Activated CD4-positive, alpha-beta T cell treated with anti-CD3 and anti-CD28 coated beads, Interleukin-2, amount 10 ng/mL, durations not matched to agents 7 days and 5 days (primary cell): ENCODE data around the gene NUDCD3. TPM values are rescaled to one million over a fixed set of nuclear protein-coding genes. Genes with fewer than 3 reads are reported as not detected.

Source experiments
- CTCF ChIA-PET: fragments of 350-600 bp; sonication (Branson Sonifier 250); formaldehyde crosslinking; loops from one replicate; lab custom pipeline; 2021; ENCODE audit warnings: antibody characterized with exemption; lab: Charles Lee
- POLR2A ChIA-PET: fragments of 350-600 bp; sonication (Branson Sonifier 250); formaldehyde crosslinking; loops from one replicate; lab custom pipeline; 2021; ENCODE audit warnings: antibody characterized with exemption; lab: Charles Lee
- DNase-seq: peaks from one replicate; pipeline ENCODE4 v3.0.0-alpha.2; 2020
- H3K27ac Mint-ChIP-seq: one replicate; pipeline ENCODE4 v1.8.0; 2021; ENCODE audit warnings: mild to moderate bottlenecking, moderate library complexity, mixed read lengths
- H3K27me3 Mint-ChIP-seq: one replicate; pipeline ENCODE4 v1.8.0; 2021; ENCODE audit warnings: mixed read lengths
- H3K36me3 Mint-ChIP-seq: one replicate; pipeline ENCODE4 v1.8.0; 2021; ENCODE audit warnings: low read depth, mixed read lengths
- H3K4me1 Mint-ChIP-seq: one replicate; pipeline ENCODE4 v1.8.0; 2021; ENCODE audit warnings: mixed read lengths
- H3K4me3 Mint-ChIP-seq: one replicate; pipeline ENCODE4 v1.8.0; 2021; ENCODE audit warnings: mild to moderate bottlenecking, moderate library complexity, mixed read lengths
- H3K9me3 Mint-ChIP-seq: one replicate; pipeline ENCODE4 v1.8.0; 2021; ENCODE audit warnings: mixed read lengths
- total RNA-seq, 2 experiments: library from RNA; stranded (reverse); gene quantifications; one replicate each; pipeline ENCODE4 v1.2.3, GENCODE V29; 2021

The NUDCD3 gene
- total RNA-seq, 2 experiments from 2014 or later: 74.3 to 75.9 TPM

- CTCF ChIA-PET: no interaction called here
- no peaks in the 10 kb centered on the region for H3K27me3 Mint-ChIP-seq
- H3K36me3 Mint-ChIP-seq: peaks cover 18% of the 10 kb centered on the region
- H3K4me3 Mint-ChIP-seq: no peak overlapping the region
- POLR2A ChIA-PET: no interaction called here
- no peaks in the 10 kb centered on the region for H3K9me3 Mint-ChIP-seq
- DNase-seq: no peak
- H3K27ac Mint-ChIP-seq: no peak overlapping the region
- H3K4me1 Mint-ChIP-seq: no peaks in the 10 kb centered on the region
Measured at GRCh38 chr7:44388089-44388970, 102.1 kb downstream of the NUDCD3 start.

- H3K27ac Mint-ChIP-seq: no peak overlapping the region
- no peak for DNase-seq
- H3K4me1 Mint-ChIP-seq: no peaks in the 10 kb centered on the region
- POLR2A ChIA-PET: no interaction called here
- CTCF ChIA-PET: no interaction called here
- H3K36me3 Mint-ChIP-seq: peaks cover 18% of the 10 kb centered on the region
- H3K4me3 Mint-ChIP-seq: no peak overlapping the region
- no peaks in the 10 kb centered on the region for H3K9me3 Mint-ChIP-seq
- no peaks in the 10 kb centered on the region for H3K27me3 Mint-ChIP-seq
Measured at GRCh38 chr7:44387389-44387788, 103.1 kb downstream of the NUDCD3 start.

- ChIA-PET POLR2A (no interaction called here), CTCF (no interaction called here)
- Mint-ChIP-seq H3K4me3 (no peak overlapping the region), H3K36me3 (peaks cover 16% of the 10 kb centered on the region), H3K4me1 (no peaks in the 10 kb centered on the region), H3K27ac (no peak overlapping the region), H3K27me3 (no peaks in the 10 kb centered on the region), H3K9me3 (no peaks in the 10 kb centered on the region)
- no peak for DNase-seq
Measured at GRCh38 chr7:44386139-44386913, 104.1 kb downstream of the NUDCD3 start.

- H3K4me1 Mint-ChIP-seq: no peaks in the 10 kb centered on the region
- no peak overlapping the region for H3K27ac Mint-ChIP-seq
- no peaks in the 10 kb centered on the region for H3K27me3 Mint-ChIP-seq
- no peak for DNase-seq
- POLR2A ChIA-PET: no interaction called here
- H3K36me3 Mint-ChIP-seq: peaks cover 14% of the 10 kb centered on the region
- no peak overlapping the region for H3K4me3 Mint-ChIP-seq
- CTCF ChIA-PET: no interaction called here
- no peaks in the 10 kb centered on the region for H3K9me3 Mint-ChIP-seq
Measured at GRCh38 chr7:44385434-44386138, 104.9 kb downstream of the NUDCD3 start.

- no peaks in the 10 kb centered on the region for H3K9me3 Mint-ChIP-seq
- ChIA-PET CTCF (no interaction called here), POLR2A (no interaction called here)
- no peak overlapping the region for H3K27ac Mint-ChIP-seq
- no peaks in the 10 kb centered on the region for H3K27me3 Mint-ChIP-seq
- DNase-seq: no peak
- H3K4me1 Mint-ChIP-seq: no peaks in the 10 kb centered on the region
- H3K36me3 Mint-ChIP-seq: peaks cover 11% of the 10 kb centered on the region
- no peak overlapping the region for H3K4me3 Mint-ChIP-seq
Measured at GRCh38 chr7:44384586-44385433, 105.6 kb downstream of the NUDCD3 start.

GRCh38 chr7:44383566-44383965, 106.9 kb downstream of the NUDCD3 start:
- Mint-ChIP-seq H3K27ac (no peak overlapping the region), H3K36me3 (peaks cover 11% of the 10 kb centered on the region), H3K4me3 (no peak overlapping the region), H3K9me3 (no peaks in the 10 kb centered on the region), H3K27me3 (no peaks in the 10 kb centered on the region), H3K4me1 (no peaks in the 10 kb centered on the region)
- no peak for DNase-seq
- ChIA-PET CTCF (interaction anchor here (1.1 to 1.7 kb wide), 2 partner anchors 9 to 14 kb away, joined by 3 to 4 read pairs; no protein-coding TSS in a partner anchor), POLR2A (no interaction called here)

- DNase-seq: no peak
- POLR2A ChIA-PET: no interaction called here
- H3K36me3 Mint-ChIP-seq: peaks cover 9% of the 10 kb centered on the region
Measured at GRCh38 chr7:44382459-44383265, 107.8 kb downstream of the NUDCD3 start.

GRCh38 chr7:44381494-44382220, 108.8 kb downstream of the NUDCD3 start:
- Mint-ChIP-seq H3K9me3 (no peaks in the 10 kb centered on the region), H3K36me3 (peaks cover 6% of the 10 kb centered on the region), H3K4me1 (no peaks in the 10 kb centered on the region), H3K27ac (no peak overlapping the region), H3K4me3 (no peak overlapping the region), H3K27me3 (no peaks in the 10 kb centered on the region)
- DNase-seq: no peak
- CTCF ChIA-PET: interaction anchor here (0.9 kb wide), 1 partner anchor 46 kb away, joined by 3 read pairs; no protein-coding TSS in a partner anchor
- POLR2A ChIA-PET: no interaction called here

More at GRCh38 chr7:44382459-44383265, 107.8 kb downstream of the NUDCD3 start:
- CTCF ChIA-PET: interaction anchor here (1.1 to 1.7 kb wide), 2 partner anchors 9 to 15 kb away, joined by 3 to 4 read pairs; no protein-coding TSS in a partner anchor
- no peak overlapping the region for H3K4me3 Mint-ChIP-seq
- H3K4me1 Mint-ChIP-seq: no peaks in the 10 kb centered on the region
- H3K9me3 Mint-ChIP-seq: no peaks in the 10 kb centered on the region
- no peaks in the 10 kb centered on the region for H3K27me3 Mint-ChIP-seq
- H3K27ac Mint-ChIP-seq: no peak overlapping the region

GRCh38 chr7:44380831-44381493, 109.5 kb downstream of the NUDCD3 start:
- Mint-ChIP-seq H3K27ac (peak overlapping the region; percentile 2), H3K9me3 (no peaks in the 10 kb centered on the region), H3K27me3 (no peaks in the 10 kb centered on the region), H3K36me3 (peaks cover 6% of the 10 kb centered on the region), H3K4me1 (no peaks in the 10 kb centered on the region), H3K4me3 (no peak overlapping the region)
- DNase-seq: no peak
- POLR2A ChIA-PET: no interaction called here
- CTCF ChIA-PET: interaction anchor here (0.9 kb wide), 1 partner anchor 46 kb away, joined by 3 read pairs; no protein-coding TSS in a partner anchor

- DNase-seq: no peak
- CTCF ChIA-PET: no interaction called here
- Mint-ChIP-seq H3K36me3 (peaks cover 5% of the 10 kb centered on the region), H3K27me3 (no peaks in the 10 kb centered on the region), H3K9me3 (no peaks in the 10 kb centered on the region), H3K4me3 (no peak overlapping the region), H3K4me1 (no peaks in the 10 kb centered on the region), H3K27ac (no peak overlapping the region)
- POLR2A ChIA-PET: no interaction called here
Measured at GRCh38 chr7:44380189-44380830, 110.1 kb downstream of the NUDCD3 start.
